SK-N-SH (cell line): ENCODE results near the gene ARHGEF4. TPM values are rescaled to one million over a fixed set of nuclear protein-coding genes. Genes with fewer than 3 reads are reported as not detected.
A peak's percentile ranks its signal among the peaks of the same experiment; 100 is the strongest.

Source experiments
- CTCF ChIA-PET: fragments of 300-600, 350-600 bp; formaldehyde crosslinking; extraction: SDS; loops from one replicate; lab custom pipeline; 2021; lab: Yijun Ruan, JAX
- POLR2A ChIA-PET: fragments of 350-600 bp; sonication (Branson Sonifier 250); formaldehyde crosslinking; extraction: SDS; loops from one replicate; lab custom pipeline; 2020; ENCODE audit warnings: antibody characterized with exemption, inconsistent platforms; lab: Yijun Ruan, JAX
- DNase-seq: peaks from one replicate; pipeline ENCODE4 v3.0.0; 2012
- H2AFZ ChIP-seq: fragments of 200-600 bp; sonication (generic); 2 replicates; pipeline ENCODE4 v1.8.1; 2016; ENCODE audit warnings: antibody characterized with exemption, mild to moderate bottlenecking, low read depth
- H3F3A ChIP-seq: fragments of 200-600 bp; sonication (generic); replicated peaks from 2 replicates; pipeline ENCODE3; 2016; ENCODE audit warnings: antibody characterized with exemption, mild to moderate bottlenecking; ENCODE audit not compliant: insufficient read depth
- H3K27ac ChIP-seq, 2 experiments: fragments of 200-500 bp in 1 of 2; fragments of 200-600 bp in 1 of 2; sonication (Bioruptor generic) in 1 of 2; sonication (generic), shearing (Covaris generic) in 1 of 2; 2 replicates each; pipeline versions ENCODE4 v1.5.1 to v1.6.1; 2014 to 2016; ENCODE audit warnings: low read depth in 2 of 2, inconsistent platforms in 1 of 2, low read length in 1 of 2, mild to moderate bottlenecking in 1 of 2, mixed read lengths in 1 of 2
- H3K27me3 ChIP-seq: fragments of 200-600 bp; sonication (generic), shearing (Covaris generic); 2 replicates; pipeline ENCODE4 v1.6.1; 2016; ENCODE audit warnings: mixed run types; ENCODE audit not compliant: insufficient read depth
- H3K36me3 ChIP-seq, 2 experiments: fragments of 200-500 bp in 1 of 2; fragments of 200-600 bp in 1 of 2; sonication (Bioruptor generic) in 1 of 2; sonication (generic) in 1 of 2; replicated peaks in 1 of 2; 2 replicates each; pipeline versions ENCODE3 to v1.5.1; 2014 to 2016; ENCODE audit warnings: low read length in 1 of 2, mild to moderate bottlenecking in 1 of 2; ENCODE audit not compliant: insufficient read depth in 2 of 2, control insufficient read depth in 1 of 2
- H3K4me1 ChIP-seq, 2 experiments: fragments of 200-500 bp in 1 of 2; fragments of 200-600 bp in 1 of 2; sonication (Bioruptor generic) in 1 of 2; sonication (generic), shearing (Covaris generic) in 1 of 2; 2 replicates each; pipeline versions ENCODE4 v1.5.1 to v1.6.1; 2014 to 2016; ENCODE audit warnings: low read depth in 1 of 2, low read length in 1 of 2, mixed run types in 1 of 2; ENCODE audit not compliant: insufficient read depth in 2 of 2, control insufficient read depth in 1 of 2
- H3K4me2 ChIP-seq: fragments of 200-600 bp; sonication (generic), shearing (Covaris generic); 2 replicates; pipeline ENCODE4 v1.6.1; 2017; ENCODE audit warnings: mixed run types
- H3K4me3 ChIP-seq, 2 experiments: fragments of 200-500 bp in 1 of 2; fragments of 200-600 bp in 1 of 2; sonication (Bioruptor generic) in 1 of 2; sonication (generic), shearing (Covaris generic) in 1 of 2; 2 replicates each; pipeline versions ENCODE4 v1.5.1 to v1.8.1; 2014 to 2016; ENCODE audit warnings: low read depth in 2 of 2, inconsistent platforms in 1 of 2, low read length in 1 of 2, mild to moderate bottlenecking in 1 of 2, mixed read lengths in 1 of 2, moderate library complexity in 1 of 2
- H3K79me2 ChIP-seq: fragments of 200-600 bp; sonication (generic); 2 replicates; pipeline ENCODE4 v1.8.1; 2017; ENCODE audit warnings: mild to moderate bottlenecking; ENCODE audit not compliant: insufficient read depth
- H3K9ac ChIP-seq: fragments of 200-600 bp; sonication (generic); 2 replicates; pipeline ENCODE4 v1.6.1; 2017; ENCODE audit warnings: mixed run types
- H3K9me2 ChIP-seq: fragments of 200-600 bp; sonication (generic); 2 replicates; pipeline ENCODE4 v1.6.1; 2017; ENCODE audit warnings: mixed run types
- H3K9me3 ChIP-seq: fragments of 200-600 bp; sonication (generic); 2 replicates; pipeline ENCODE4 v1.6.1; 2017; ENCODE audit warnings: mixed run types, mild to moderate bottlenecking, moderate library complexity
- H4K20me1 ChIP-seq: fragments of 200-600 bp; sonication (generic); 2 replicates; pipeline ENCODE4 v1.6.1; 2017; ENCODE audit warnings: mild to moderate bottlenecking, mixed run types; ENCODE audit not compliant: insufficient read depth
- FOSL2 ChIP-seq: IDR thresholded peaks from 2 replicates; pipeline ENCODE4 v1.4.0; 2012; ENCODE audit warnings: low read depth, mild to moderate bottlenecking, moderate library complexity, borderline replicate concordance
- FOXJ3 ChIP-seq: sonication (generic); formaldehyde crosslinking; IDR thresholded peaks from 2 replicates; pipeline ENCODE4 v1.5.1; 2020; ENCODE audit warnings: mild to moderate bottlenecking, missing genetic modification reagents
- FOXM1 ChIP-seq: IDR thresholded peaks from 2 replicates; pipeline ENCODE4 v1.4.0; 2012; ENCODE audit warnings: low read depth, mild to moderate bottlenecking
- GABPA ChIP-seq: IDR thresholded peaks from 2 replicates; pipeline ENCODE4 v1.4.0; 2012; ENCODE audit warnings: low read depth, mild to moderate bottlenecking
- IRF3 ChIP-seq: fragments of 150-350 bp; IDR thresholded peaks from 2 replicates; pipeline ENCODE4 v1.6.1; 2016; ENCODE audit warnings: mild to moderate bottlenecking, low read depth, low read length
- JUND ChIP-seq: IDR thresholded peaks from 2 replicates; pipeline ENCODE4 v1.4.0; 2012
- MAX ChIP-seq: IDR thresholded peaks from 2 replicates; pipeline ENCODE4 v1.4.0; 2012; ENCODE audit warnings: low read depth
- NFIC ChIP-seq: IDR thresholded peaks from 2 replicates; pipeline ENCODE4 v1.4.0; 2012; ENCODE audit warnings: borderline replicate concordance
- NRF1 ChIP-seq: IDR thresholded peaks from 2 replicates; pipeline ENCODE4 v1.6.1; 2012; ENCODE audit warnings: low read depth, mild to moderate bottlenecking, low read length
- PBX3 ChIP-seq: IDR thresholded peaks from 2 replicates; pipeline ENCODE4; 2012
- POLR2AphosphoS5 ChIP-seq: IDR thresholded peaks from 2 replicates; pipeline ENCODE4 v1.6.1; 2012; ENCODE audit warnings: low read depth, low read length
- RAD21 ChIP-seq: IDR thresholded peaks from 2 replicates; pipeline ENCODE4 v1.6.1; 2012; ENCODE audit warnings: mild to moderate bottlenecking, low read length
- RFX5 ChIP-seq: IDR thresholded peaks from 2 replicates; pipeline ENCODE4 v1.6.1; 2012; ENCODE audit warnings: mild to moderate bottlenecking, improper control_type of control experiment, low read length
- RXRA ChIP-seq: IDR thresholded peaks from 2 replicates; pipeline ENCODE4 v1.4.0; 2012; ENCODE audit warnings: low read depth, mild to moderate bottlenecking, borderline replicate concordance
- SMC3 ChIP-seq: IDR thresholded peaks from 2 replicates; pipeline ENCODE4 v1.6.1; 2012; ENCODE audit warnings: low read depth, low read length, improper control_type of control experiment
- TAF1 ChIP-seq: IDR thresholded peaks from 2 replicates; pipeline ENCODE4 v1.6.1; 2012; ENCODE audit warnings: low read depth, mild to moderate bottlenecking, low read length, moderate library complexity, borderline replicate concordance
- TEAD4 ChIP-seq: IDR thresholded peaks from 2 replicates; pipeline ENCODE4 v1.4.0; 2012; ENCODE audit warnings: mild to moderate bottlenecking, borderline replicate concordance; ENCODE audit not compliant: insufficient read depth
- USF2 ChIP-seq: fragments of 150-350 bp; IDR thresholded peaks from 2 replicates; pipeline ENCODE4 v1.6.1; 2017; ENCODE audit warnings: antibody characterized with exemption, low read length, low read depth, borderline replicate concordance
- YY1 ChIP-seq: IDR thresholded peaks from 2 replicates; pipeline ENCODE4 v1.4.0; 2012; ENCODE audit warnings: low read depth, mild to moderate bottlenecking
- ZBTB33 ChIP-seq: IDR thresholded peaks from 2 replicates; pipeline ENCODE4 v1.4.0; 2012; ENCODE audit warnings: low read depth, borderline replicate concordance
- WGBS: methylation state at CpG from one replicate; pipeline ENCODE4 v1.1.6; 2017; ENCODE audit warnings: low lambda C conversion rate; 5-methylcytosine and 5-hydroxymethylcytosine counted together
- polyA plus RNA-seq, 3 experiments: library from polyadenylated mRNA; depleted of rRNA; stranded (reverse); fragments of >200 nt; gene quantifications; 2 replicates each; pipeline ENCODE4 v1.2.3, GENCODE V29; 2012

The ARHGEF4 gene
- polyA plus RNA-seq, 1 of the 3 experiments (the other 2 are of a cell fraction): 2.3 TPM

- H3K9me3 ChIP-seq: no peaks in the 10 kb centered on the region
- no peaks in the 10 kb centered on the region for H3K27me3 ChIP-seq
- H3K36me3 ChIP-seq: no peaks in the 10 kb centered on the region
- POLR2A ChIA-PET: no interaction called here
- peak; percentile 41 for DNase-seq
- no peak overlapping the region for H3K4me2 ChIP-seq
- H3K27ac ChIP-seq: no peak overlapping the region
- peaks cover 0 to 12% of the 10 kb centered on the region in 2 experiments; a peak in 1 of 4 replicates for H3K4me1 ChIP-seq
- no peak overlapping the region for H3K4me3 ChIP-seq
- no peaks in the 10 kb centered on the region for H3K79me2 ChIP-seq
- no peak for TF ChIP-seq GABPA
- H3F3A ChIP-seq: no peaks in the 10 kb centered on the region
- WGBS: 71% methylated on average over 11 of the region's 11 CpGs
- no peak overlapping the region for H3K9ac ChIP-seq
- no peak overlapping the region for H2AFZ ChIP-seq
- no peaks in the 10 kb centered on the region for H4K20me1 ChIP-seq
- CTCF ChIA-PET: interaction anchor here (0.9 to 1.6 kb wide), 3 partner anchors 8 to 40 kb away, joined by 3 to 4 read pairs (median 3); no protein-coding TSS in a partner anchor
- H3K9me2 ChIP-seq: no peaks in the 10 kb centered on the region
Observed at GRCh38 chr2:131004446-131005209, 167.9 kb downstream of the ARHGEF4 start.

- Histone ChIP-seq H3K4me1 (peaks cover 0 to 12% of the 10 kb centered on the region in 2 experiments; a peak in 1 of 4 replicates), H3K27me3 (no peaks in the 10 kb centered on the region; the same call in 1 of the 2 replicates), H3K9ac (no peak overlapping the region), H3K36me3 (no peaks in the 10 kb centered on the region), H3K4me2 (no peak overlapping the region), H3K27ac (no peak overlapping the region), H3F3A (no peaks in the 10 kb centered on the region), H3K4me3 (no peak overlapping the region), H4K20me1 (no peaks in the 10 kb centered on the region), H3K79me2 (no peaks in the 10 kb centered on the region), H3K9me2 (no peaks in the 10 kb centered on the region), H2AFZ (no peak overlapping the region), H3K9me3 (no peaks in the 10 kb centered on the region)
- 33% methylated on average over 2 of the region's 16 CpGs for WGBS
- ChIA-PET POLR2A (no interaction called here), CTCF (interaction anchor here (1.6 kb wide), 1 partner anchor 9 kb away, joined by 3 read pairs; no protein-coding TSS in a partner anchor)
- TF ChIP-seq USF2: no peak
- no peak for TF ChIP-seq FOSL2
- no peak for TF ChIP-seq RFX5
- no peak for TF ChIP-seq RXRA
- TF ChIP-seq GABPA: no peak
- TF ChIP-seq NRF1: no peak
- no peak for TF ChIP-seq IRF3
- TF ChIP-seq FOXJ3: no peak
- TF ChIP-seq YY1: no peak
- TF ChIP-seq TEAD4: no peak
- no peak for TF ChIP-seq FOXM1
- TF ChIP-seq MAX: no peak
- TF ChIP-seq NFIC: no peak
- TF ChIP-seq JUND: no peak
- no peak for TF ChIP-seq SMC3
- TF ChIP-seq TAF1: no peak
- TF ChIP-seq PBX3: no peak
- no peak for TF ChIP-seq ZBTB33
- TF ChIP-seq POLR2AphosphoS5: no peak
- TF ChIP-seq RAD21: no peak
- DNase-seq: peak; percentile 35
Observed at GRCh38 chr2:131005216-131005935, 168.7 kb downstream of the ARHGEF4 start.
